LNCAP (cell line): ENCODE measurements around the gene ZBTB20.

Experiments
- CTCF ChIP-seq: fragments of 450-650 bp; IDR thresholded peaks from 2 replicates; pipeline ENCODE4 v1.5.1; 2017; ENCODE audit warnings: mild to moderate bottlenecking

The ZBTB20 gene

GRCh38 chr3:114294940-114295480, 852.1 kb downstream of the ZBTB20 start:
- TF ChIP-seq CTCF, result no peak

- TF ChIP-seq CTCF, result no peak
Measured at GRCh38 chr3:114293838-114294535, 853.1 kb downstream of the ZBTB20 start, which contains the start of gene TIGIT. TIGIT (plus strand) TSS chr3:114294028; CDS start chr3:114294062, 34 bp downstream.

GRCh38 chr3:114290911-114291901, 855.9 kb downstream of the ZBTB20 start:
- peak; percentile 90 for TF ChIP-seq CTCF

- TF ChIP-seq CTCF, result no peak
Measured at GRCh38 chr3:114286266-114286665, 860.8 kb downstream of the ZBTB20 start.

- no peak for TF ChIP-seq CTCF
Measured at GRCh38 chr3:114285648-114286230, 861.3 kb downstream of the ZBTB20 start.

GRCh38 chr3:114284644-114285043, 862.4 kb downstream of the ZBTB20 start:
- no peak for TF ChIP-seq CTCF
